Mesothelial cell of epicardium (in vitro differentiated cells): ENCODE results near the gene RASSF4. TPM values are rescaled to one million over a fixed set of nuclear protein-coding genes. Genes with fewer than 3 reads are reported as not detected.

Experiments
- DNase-seq, 2 experiments: peaks; one replicate each; pipeline ENCODE4 v3.0.0; 2021; ENCODE audit warnings: low spot score in 2 of 2; ENCODE audit not compliant: unreplicated experiment in 2 of 2
- H3K27ac Mint-ChIP-seq: 2 replicates; pipeline ENCODE4 v1.8.0; 2021; ENCODE audit warnings: mixed read lengths
- H3K27me3 Mint-ChIP-seq: 2 replicates; pipeline ENCODE4 v1.8.0; 2021; ENCODE audit warnings: low read depth, mixed read lengths
- H3K36me3 Mint-ChIP-seq: 2 replicates; pipeline ENCODE4 v1.8.0; 2021; ENCODE audit warnings: mixed read lengths
- H3K4me1 Mint-ChIP-seq: 2 replicates; pipeline ENCODE4 v1.8.0; 2021; ENCODE audit warnings: mixed read lengths
- H3K4me3 Mint-ChIP-seq: 2 replicates; pipeline ENCODE4 v1.8.0; 2021; ENCODE audit warnings: mild to moderate bottlenecking, moderate library complexity, mixed read lengths
- H3K9me3 Mint-ChIP-seq: 2 replicates; pipeline ENCODE4 v1.8.0; 2021; ENCODE audit warnings: mixed read lengths
- total RNA-seq: library from RNA; stranded (reverse); gene quantifications from 3 replicates; pipeline ENCODE4 v1.2.1, GENCODE V29; 2021
- TF ChIP-seq, protein P1 (sequence below): fragments of 200-600 bp; sonication (generic); IDR thresholded peaks from one replicate; pipeline ENCODE4 v1.5.0; 2021; ENCODE audit warnings: antibody characterized with exemption; ENCODE audit not compliant: unreplicated experiment

The RASSF4 gene
- total RNA-seq, 1 donor from 2014 or later: 16.3 TPM

GRCh38 chr10:44960088-44960460 is 472 bp downstream of the RASSF4 start:
- Mint-ChIP-seq H3K4me3 (peak overlapping the region; percentile 82), H3K27me3 (no peaks in the 10 kb centered on the region), H3K36me3 (peaks cover 14% of the 10 kb centered on the region), H3K4me1 (peaks cover 46% of the 10 kb centered on the region), H3K9me3 (no peaks in the 10 kb centered on the region), H3K27ac (no peak overlapping the region)
- TF ChIP-seq, protein P1, sequence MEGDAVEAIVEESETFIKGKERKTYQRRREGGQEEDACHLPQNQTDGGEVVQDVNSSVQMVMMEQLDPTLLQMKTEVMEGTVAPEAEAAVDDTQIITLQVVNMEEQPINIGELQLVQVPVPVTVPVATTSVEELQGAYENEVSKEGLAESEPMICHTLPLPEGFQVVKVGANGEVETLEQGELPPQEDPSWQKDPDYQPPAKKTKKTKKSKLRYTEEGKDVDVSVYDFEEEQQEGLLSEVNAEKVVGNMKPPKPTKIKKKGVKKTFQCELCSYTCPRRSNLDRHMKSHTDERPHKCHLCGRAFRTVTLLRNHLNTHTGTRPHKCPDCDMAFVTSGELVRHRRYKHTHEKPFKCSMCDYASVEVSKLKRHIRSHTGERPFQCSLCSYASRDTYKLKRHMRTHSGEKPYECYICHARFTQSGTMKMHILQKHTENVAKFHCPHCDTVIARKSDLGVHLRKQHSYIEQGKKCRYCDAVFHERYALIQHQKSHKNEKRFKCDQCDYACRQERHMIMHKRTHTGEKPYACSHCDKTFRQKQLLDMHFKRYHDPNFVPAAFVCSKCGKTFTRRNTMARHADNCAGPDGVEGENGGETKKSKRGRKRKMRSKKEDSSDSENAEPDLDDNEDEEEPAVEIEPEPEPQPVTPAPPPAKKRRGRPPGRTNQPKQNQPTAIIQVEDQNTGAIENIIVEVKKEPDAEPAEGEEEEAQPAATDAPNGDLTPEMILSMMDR: no peak
- no peak for DNase-seq

GRCh38 chr10:44960482-44961229 is 1.1 kb downstream of the RASSF4 start:
- Mint-ChIP-seq H3K9me3 (no peaks in the 10 kb centered on the region), H3K4me3 (peak overlapping the region; percentile 82), H3K27ac (no peak overlapping the region), H3K27me3 (no peaks in the 10 kb centered on the region), H3K36me3 (peaks cover 12% of the 10 kb centered on the region), H3K4me1 (peaks cover 50% of the 10 kb centered on the region)
- DNase-seq: no peak
- TF ChIP-seq, protein P1: no peak

DNA sequence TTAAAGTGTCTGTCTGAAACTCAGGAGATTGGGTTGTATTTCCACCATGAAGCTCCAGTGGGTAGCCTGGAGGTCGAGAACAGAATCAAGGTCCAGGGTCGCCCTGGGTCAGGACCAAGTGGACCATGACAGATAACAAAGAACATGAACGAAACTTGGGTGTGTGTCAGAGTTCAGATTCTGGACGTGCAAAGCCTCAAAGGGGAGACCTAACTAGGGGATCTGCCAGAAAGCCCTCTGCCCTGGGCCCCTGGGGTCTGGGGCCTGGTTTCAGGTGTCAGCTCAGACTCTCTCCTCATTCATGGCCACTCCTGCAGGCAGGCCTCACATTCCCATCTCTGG is 1.6 kb downstream of the RASSF4 start:
- H3K9me3 Mint-ChIP-seq: no peaks in the 10 kb centered on the region
- H3K36me3 Mint-ChIP-seq: peaks cover 7% of the 10 kb centered on the region
- TF ChIP-seq, protein P1: no peak
- H3K4me1 Mint-ChIP-seq: peaks cover 55% of the 10 kb centered on the region
- H3K27me3 Mint-ChIP-seq: no peaks in the 10 kb centered on the region
- peak overlapping the region; percentile 82 for H3K4me3 Mint-ChIP-seq
- H3K27ac Mint-ChIP-seq: no peak overlapping the region
- DNase-seq: no peak

DNA sequence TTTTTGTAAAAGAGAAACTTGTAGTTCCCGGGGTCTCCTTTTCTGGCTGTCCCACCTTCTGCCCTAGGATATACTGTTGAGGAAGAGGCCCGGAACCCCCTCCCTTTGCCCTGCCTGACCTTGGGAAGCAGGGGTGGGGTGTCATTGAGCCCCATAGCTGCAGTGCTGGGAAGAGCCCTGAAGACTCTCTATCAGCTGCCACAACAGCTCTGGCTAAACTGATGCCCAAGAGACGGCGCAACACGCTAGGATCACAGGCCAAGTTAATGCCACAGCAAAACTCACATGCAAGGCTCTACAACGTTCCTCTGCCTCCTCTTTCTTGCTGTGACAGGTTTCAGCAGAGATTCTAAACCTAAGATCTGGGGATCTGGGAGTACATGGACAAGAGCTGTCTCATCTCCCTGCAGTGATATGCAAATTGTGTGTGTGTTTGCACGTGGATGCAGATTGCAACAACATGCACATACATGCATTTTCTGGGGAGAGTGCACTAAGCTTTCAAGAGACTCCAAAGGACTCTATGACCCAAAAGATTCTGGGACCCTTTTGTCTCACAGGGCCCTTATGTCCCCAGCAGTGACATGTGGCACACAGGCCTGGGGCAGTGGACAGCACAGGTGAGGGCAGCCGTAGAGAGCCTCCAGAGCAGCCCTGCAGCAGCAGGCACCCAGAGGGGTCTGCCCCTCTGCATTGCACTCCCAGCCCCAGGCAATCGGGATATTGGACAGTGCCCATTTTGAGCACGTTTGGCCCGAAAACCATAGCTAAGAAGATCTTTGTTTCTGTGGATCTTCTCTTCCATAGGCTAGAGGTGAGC is 2.5 kb downstream of the RASSF4 start:
- Mint-ChIP-seq H3K4me1 (peaks cover 58% of the 10 kb centered on the region), H3K4me3 (no peak overlapping the region), H3K27me3 (no peaks in the 10 kb centered on the region), H3K9me3 (no peaks in the 10 kb centered on the region), H3K27ac (no peak overlapping the region), H3K36me3 (no peaks in the 10 kb centered on the region)
- TF ChIP-seq, protein P1: no peak
- DNase-seq: no peak

DNA sequence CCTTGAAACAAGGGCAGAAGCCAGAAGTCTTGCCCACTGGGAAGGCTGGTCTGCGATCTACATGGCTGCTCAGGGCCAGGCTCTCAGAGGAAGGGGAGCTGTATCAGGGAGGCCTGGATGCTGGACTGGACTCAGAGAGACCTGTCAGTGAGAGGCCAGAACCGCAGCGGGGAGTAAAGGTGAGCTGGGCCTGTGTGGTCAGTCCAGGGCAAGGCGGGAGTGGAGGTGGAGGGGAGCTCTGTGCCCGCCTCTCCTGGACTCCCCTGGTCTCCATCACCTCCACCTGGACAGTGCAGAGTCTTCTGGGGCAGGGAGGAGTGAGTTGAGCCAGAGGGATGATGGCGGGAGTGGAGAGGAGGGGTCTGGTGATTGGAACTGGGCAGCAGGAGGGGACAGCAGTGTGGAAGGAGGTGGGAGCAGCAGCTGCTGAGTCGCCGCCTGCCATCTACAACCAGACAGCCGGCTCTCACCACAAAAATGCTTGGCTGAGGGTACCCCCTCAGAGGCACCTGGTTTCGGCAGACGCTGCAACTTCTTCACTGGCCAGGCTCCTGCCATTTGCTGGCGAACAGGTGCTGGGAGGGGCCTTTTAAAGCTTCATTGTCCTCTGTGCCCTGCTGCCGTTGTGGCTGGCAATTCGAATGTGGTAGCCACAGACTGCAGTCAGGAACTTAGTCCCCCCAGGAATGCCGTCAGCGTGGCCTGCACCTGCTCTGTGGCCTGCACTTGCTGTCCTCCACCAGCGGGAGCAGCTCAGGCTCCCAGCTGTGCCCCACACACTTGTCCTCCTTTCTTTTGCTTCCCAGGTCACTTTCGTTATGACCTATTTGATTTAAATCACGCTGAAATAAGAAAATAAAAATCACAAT is 3.5 kb downstream of the RASSF4 start:
- H3K9me3 Mint-ChIP-seq: no peaks in the 10 kb centered on the region
- H3K27me3 Mint-ChIP-seq: no peaks in the 10 kb centered on the region
- no peak overlapping the region for H3K4me3 Mint-ChIP-seq
- no peak for DNase-seq
- TF ChIP-seq, protein P1: peak; percentile 18
- H3K4me1 Mint-ChIP-seq: peaks cover 60% of the 10 kb centered on the region
- no peak overlapping the region for H3K27ac Mint-ChIP-seq
- no peaks in the 10 kb centered on the region for H3K36me3 Mint-ChIP-seq
